K562 (cell line): ENCODE data around the gene EIF2AK2. TPM values are rescaled to one million over a fixed set of nuclear protein-coding genes. Genes with fewer than 3 reads are reported as not detected.

Experiments used
- ATF1 ChIP-seq, 2 experiments: fragments of 450-650 bp in 1 of 2; IDR thresholded peaks; 2 replicates each; pipeline ENCODE4 v1.6.1; 2016; ENCODE audit warnings: missing compliant biosample characterization in 1 of 2, missing genetic modification characterization in 1 of 2
- CEBPG ChIP-seq, 3 experiments: fragments of 200-800 bp in 1 of 3; sonication (Bioruptor generic) in 1 of 3; sonication (generic) in 1 of 3; formaldehyde crosslinking in 1 of 3; IDR thresholded peaks in 2 of 3; conservative IDR thresholded peaks in 1 of 3; 2 replicates each; pipeline versions ENCODE4 v1.6.1 to v1.8.0; 2016 to 2022; ENCODE audit warnings: missing compliant biosample characterization in 2 of 3, missing genetic modification characterization in 2 of 3, mild to moderate bottlenecking in 1 of 3, missing genetic modification reagents in 1 of 3
- KAT7 ChIP-seq: sonication (generic); formaldehyde crosslinking; IDR thresholded peaks from 2 replicates; pipeline ENCODE4 v1.8.0; 2022; ENCODE audit warnings: missing genetic modification reagents, mild to moderate bottlenecking, borderline replicate concordance
- MED1 ChIP-seq: sonication (generic); formaldehyde crosslinking; IDR thresholded peaks from 2 replicates; pipeline ENCODE4 v1.8.1; 2023; ENCODE audit warnings: missing genetic modification reagents, borderline replicate concordance
- MEIS2 ChIP-seq: fragments of 450-650 bp; IDR thresholded peaks from 2 replicates; pipeline ENCODE4 v1.6.1; 2014; ENCODE audit warnings: mild to moderate bottlenecking; ENCODE audit not compliant: partially characterized antibody
- NFATC3 ChIP-seq: fragments of 450-650 bp; IDR thresholded peaks from 2 replicates; pipeline ENCODE4 v1.6.1; 2017; ENCODE audit warnings: mild to moderate bottlenecking
- NFE2L1 ChIP-seq: fragments of 450-650 bp; IDR thresholded peaks from 2 replicates; pipeline ENCODE4 v1.6.1; 2016; ENCODE audit warnings: missing genetic modification characterization, low read depth, mild to moderate bottlenecking, missing compliant biosample characterization, moderate library complexity, borderline replicate concordance
- NFYB ChIP-seq: IDR thresholded peaks from 2 replicates; pipeline ENCODE4 v1.6.1; 2011; ENCODE audit warnings: mild to moderate bottlenecking, moderate library complexity; ENCODE audit not compliant: insufficient read length; ENCODE audit errors: extremely low read depth
- PCBP1 ChIP-seq: fragments of 200-400 bp; formaldehyde crosslinking; IDR thresholded peaks from 2 replicates; pipeline ENCODE4 v1.6.1; 2018; ENCODE audit warnings: mild to moderate bottlenecking, low read depth, low read length; ENCODE audit not compliant: poor library complexity, severe bottlenecking
- PREB ChIP-seq: sonication (generic); formaldehyde crosslinking; IDR thresholded peaks from 2 replicates; pipeline ENCODE4 v1.8.1; 2023; ENCODE audit warnings: mild to moderate bottlenecking, missing genetic modification reagents
- RHOXF2B ChIP-seq: fragments of 250-450 bp; sonication (Bioruptor Pico); conservative IDR thresholded peaks from 2 replicates; pipeline ENCODE4 v1.5.1; 2021
- TCF7 ChIP-seq: sonication (generic); IDR thresholded peaks from 2 replicates; pipeline ENCODE4 v1.6.1; 2016; ENCODE audit warnings: antibody characterized with exemption, borderline replicate concordance
- YBX1 ChIP-seq: fragments of 450-650 bp; IDR thresholded peaks from 2 replicates; pipeline ENCODE4 v1.7.1; 2016; ENCODE audit warnings: mild to moderate bottlenecking
- ZBTB11 ChIP-seq, 3 experiments: fragments of 200-800 bp in 1 of 3; fragments of 250-450 bp in 1 of 3; fragments of 450-650 bp in 1 of 3; sonication (Bioruptor Pico) in 1 of 3; sonication (Bioruptor generic) in 1 of 3; formaldehyde crosslinking in 1 of 3; IDR thresholded peaks; 2 replicates each; pipeline versions ENCODE4 v1.6.1 to v1.8.0; 2016 to 2022; ENCODE audit warnings: mild to moderate bottlenecking in 2 of 3, missing genetic modification characterization in 2 of 3, missing compliant biosample characterization in 1 of 3, moderate library complexity in 1 of 3
- ZBTB7A ChIP-seq: IDR thresholded peaks from 2 replicates; pipeline ENCODE4 v1.6.1; 2011; ENCODE audit warnings: low read depth, mild to moderate bottlenecking, low read length, moderate library complexity, borderline replicate concordance; ENCODE audit not compliant: control insufficient read depth
- ZNF354B ChIP-seq: fragments of 250-450 bp; sonication (Bioruptor Pico); IDR thresholded peaks from 2 replicates; pipeline ENCODE4 v1.4.0; 2020
- ZNF699 ChIP-seq: fragments of 250-450 bp; sonication (Bioruptor Pico); IDR thresholded peaks from 2 replicates; pipeline ENCODE4 v1.8.0; 2021; ENCODE audit warnings: mild to moderate bottlenecking, moderate library complexity; ENCODE audit not compliant: insufficient replicate concordance
- ZNF707 ChIP-seq: fragments of 250-450 bp; sonication (Bioruptor Pico); conservative IDR thresholded peaks from 2 replicates; pipeline ENCODE4 v1.8.0; 2022; ENCODE audit warnings: inconsistent platforms, mild to moderate bottlenecking, moderate library complexity
- polyA plus RNA-seq, 8 experiments: library from polyadenylated mRNA; depleted of rRNA in 4 of 8; stranded (reverse) in 5 of 8; unstranded in 3 of 8; fragments of >200 nt; fragmentation: Nextera tagmentation in 2 of 8; fragmentation: Illumina TruSeq in 1 of 8; extraction: Ambion mirVana in 2 of 8; extraction: Trizol in 1 of 8; gene quantifications; 2 replicates each; pipeline versions ENCODE4 v1.2.1 to v1.2.3, GENCODE V29; 2011 to 2014; ENCODE audit warnings: inconsistent platforms in 1 of 8, missing spikeins in 1 of 8
- total RNA-seq, 7 experiments: library from RNA; depleted of rRNA in 6 of 7; stranded (reverse); fragments of >200 nt in 6 of 7; fragmentation: Illumina TruSeq in 2 of 7; extraction: Trizol in 2 of 7; gene quantifications; 2 replicates each; pipeline versions ENCODE4 v1.2.1 to v1.2.3, GENCODE V29; 2011 to 2021; ENCODE audit warnings: low replicate concordance in 1 of 7
- TF ChIP-seq, protein P1 (sequence below): fragments of 450-650 bp; formaldehyde crosslinking; IDR thresholded peaks from 2 replicates; pipeline ENCODE4 v1.4.0; 2020; ENCODE audit warnings: mild to moderate bottlenecking, mixed read lengths

The EIF2AK2 gene
- total and polyA plus RNA-seq, 9 of the 15 experiments (the other 6 are each of a cell fraction or from before 2014, with no cell fraction given), result 3.8 to 19.5 (median 13.3) TPM

DNA sequence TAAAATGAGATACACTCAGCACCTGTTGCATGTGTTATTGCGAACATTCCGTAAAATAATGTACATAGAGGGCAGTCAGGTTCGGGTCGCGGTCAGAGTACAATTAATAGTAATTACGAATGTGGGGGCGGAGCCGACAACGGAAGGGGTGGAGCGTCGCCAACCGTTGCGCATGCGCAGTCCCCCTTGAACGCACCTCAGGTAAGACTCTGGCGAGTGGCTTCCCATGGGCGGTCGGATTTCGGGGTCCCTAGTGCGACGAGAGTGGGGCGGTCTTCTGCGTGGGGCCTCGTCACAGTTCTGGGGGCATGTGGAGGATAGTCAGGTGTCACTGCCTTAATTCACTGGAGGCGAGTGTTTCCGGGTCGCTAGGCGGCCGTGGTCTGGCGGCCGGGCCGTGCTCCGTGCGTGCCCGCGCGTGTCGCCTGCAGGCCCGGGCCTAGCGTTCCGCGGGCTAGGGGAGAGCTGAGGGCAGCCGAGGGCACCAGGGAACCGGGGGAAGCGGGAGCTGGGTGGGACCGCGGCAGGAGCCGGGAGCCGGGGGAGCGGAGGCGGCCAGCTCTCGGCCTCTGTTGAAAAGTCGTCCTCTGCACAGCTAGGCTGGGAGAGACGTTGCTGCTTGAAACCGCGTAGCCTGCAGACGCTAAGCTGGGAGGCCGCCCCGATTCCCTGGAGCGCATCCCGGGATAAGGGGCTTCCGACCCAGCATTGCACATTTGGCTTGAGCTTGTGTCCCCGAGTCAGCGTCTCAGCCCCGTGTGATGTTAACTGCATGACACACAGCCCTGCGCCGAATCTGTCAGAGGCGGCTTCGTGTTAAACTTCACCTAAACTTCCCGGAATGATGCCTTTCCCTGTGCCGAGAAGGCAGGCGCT, 39.8 kb upstream of the EIF2AK2 start, which contains the start of gene CEBPZOS (continued):
- no peak for TF ChIP-seq NFATC3
- TF ChIP-seq PREB, result no peak
- TF ChIP-seq ZBTB7A, result no peak; the same call in 1 of the 2 replicates
- TF ChIP-seq MEIS2, result peak; percentile 89
- no peak for TF ChIP-seq MED1 (CRISPR knock-in tag)
- no peak for TF ChIP-seq RHOXF2B (CRISPR knock-in tag)
- no peak for TF ChIP-seq YBX1
- no peak for TF ChIP-seq NFE2L1 (tag)
- no peak for TF ChIP-seq PCBP1
- no peak for TF ChIP-seq ATF1 (CRISPR knock-in tag; IDR thresholded peaks at IDR 0.05)
- peak; percentile 71 for TF ChIP-seq ATF1 (tag; IDR thresholded peaks at IDR 0.05)
- TF ChIP-seq, protein P1, sequence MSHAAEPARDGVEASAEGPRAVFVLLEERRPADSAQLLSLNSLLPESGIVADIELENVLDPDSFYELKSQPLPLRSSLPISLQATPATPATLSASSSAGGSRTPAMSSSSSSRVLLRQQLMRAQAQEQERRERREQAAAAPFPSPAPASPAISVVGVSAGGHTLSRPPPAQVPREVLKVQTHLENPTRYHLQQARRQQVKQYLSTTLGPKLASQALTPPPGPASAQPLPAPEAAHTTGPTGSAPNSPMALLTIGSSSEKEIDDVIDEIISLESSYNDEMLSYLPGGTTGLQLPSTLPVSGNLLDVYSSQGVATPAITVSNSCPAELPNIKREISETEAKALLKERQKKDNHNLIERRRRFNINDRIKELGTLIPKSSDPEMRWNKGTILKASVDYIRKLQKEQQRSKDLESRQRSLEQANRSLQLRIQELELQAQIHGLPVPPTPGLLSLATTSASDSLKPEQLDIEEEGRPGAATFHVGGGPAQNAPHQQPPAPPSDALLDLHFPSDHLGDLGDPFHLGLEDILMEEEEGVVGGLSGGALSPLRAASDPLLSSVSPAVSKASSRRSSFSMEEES (CRISPR knock-in tag), result no peak
- no peak for TF ChIP-seq CEBPG (CRISPR knock-in tag; IDR thresholded peaks at IDR 0.05)
- no peak for TF ChIP-seq CEBPG (tag; conservative IDR thresholded peaks at IDR 0.05 in 1 of 2, IDR thresholded peaks at IDR 0.05 in 1 of 2)
- TF ChIP-seq NFYB, result no peak
- TF ChIP-seq ZNF699 (CRISPR knock-in tag), result no peak
- TF ChIP-seq ZNF707 (CRISPR knock-in tag), result no peak
- no peak for TF ChIP-seq ZNF354B (CRISPR knock-in tag)
- peak in 2 of 3 experiments; percentile 42 to 91; a peak in 4 of 6 replicates for TF ChIP-seq ZBTB11 (CRISPR knock-in tag; IDR thresholded peaks at IDR 0.05)
- TF ChIP-seq KAT7, result no peak
- TF ChIP-seq TCF7, result no peak
